T1000 (cell line): ENCODE results near the gene MPG.

ENCODE experiments used
- DNase-seq: peaks from one replicate; lab custom pipeline; 2025; ENCODE audit warnings: mixed read lengths; lab: John Stamatoyannopoulos, UW

Gene MPG

GRCh38 chr16:83781-84615 is 6.0 kb downstream of the MPG start:
- no peak for DNase-seq

- DNase-seq, result peak; percentile 79
Observed at GRCh38 chr16:84718-85406, 6.8 kb downstream of the MPG start.

GRCh38 chr16:85407-85782 is 7.4 kb downstream of the MPG start:
- no peak for DNase-seq

- no peak for DNase-seq
Observed at GRCh38 chr16:85865-86264, 7.8 kb downstream of the MPG start.

GRCh38 chr16:86483-86952 is 8.5 kb downstream of the MPG start:
- DNase-seq, result no peak

- no peak for DNase-seq
Observed at GRCh38 chr16:88613-89012, 10.6 kb downstream of the MPG start.

- DNase-seq, result no peak
Observed at GRCh38 chr16:89391-90302, 11.6 kb downstream of the MPG start.

- no peak for DNase-seq
Observed at GRCh38 chr16:91484-91883, 13.5 kb downstream of the MPG start.

GRCh38 chr16:92431-93339 is 14.7 kb downstream of the MPG start:
- DNase-seq, result no peak

GRCh38 chr16:94918-95265 is 16.9 kb downstream of the MPG start:
- no peak for DNase-seq

GRCh38 chr16:96935-97381 is 18.9 kb downstream of the MPG start:
- DNase-seq, result peak; percentile 81

- DNase-seq, result no peak
Observed at GRCh38 chr16:97822-98221, 19.8 kb downstream of the MPG start.

GRCh38 chr16:100989-101388 is 23.0 kb downstream of the MPG start:
- DNase-seq, result no peak

- DNase-seq, result no peak
Observed at GRCh38 chr16:101586-101985, 23.6 kb downstream of the MPG start.

GRCh38 chr16:102060-102855 is 24.2 kb downstream of the MPG start:
- no peak for DNase-seq

- no peak for DNase-seq
Observed at GRCh38 chr16:104355-104754, 26.3 kb downstream of the MPG start.

- no peak for DNase-seq
Observed at GRCh38 chr16:104928-105327, 26.9 kb downstream of the MPG start.

GRCh38 chr16:105521-105920 is 27.5 kb downstream of the MPG start:
- DNase-seq, result no peak

GRCh38 chr16:106623-107324 is 28.7 kb downstream of the MPG start:
- peak; percentile 59 for DNase-seq
